ENCODE results near the gene MRPS34.

The MRPS34 gene

GRCh38 chr16:1770328-1771187 lies 2.4 kb downstream of the MRPS34 start:
- intact Hi-C loops (cut with DNase I; ENCODE audit: low total_unique reads), result no loop called here
- DNase-seq, result peak; percentile 61 to 90

DNA sequence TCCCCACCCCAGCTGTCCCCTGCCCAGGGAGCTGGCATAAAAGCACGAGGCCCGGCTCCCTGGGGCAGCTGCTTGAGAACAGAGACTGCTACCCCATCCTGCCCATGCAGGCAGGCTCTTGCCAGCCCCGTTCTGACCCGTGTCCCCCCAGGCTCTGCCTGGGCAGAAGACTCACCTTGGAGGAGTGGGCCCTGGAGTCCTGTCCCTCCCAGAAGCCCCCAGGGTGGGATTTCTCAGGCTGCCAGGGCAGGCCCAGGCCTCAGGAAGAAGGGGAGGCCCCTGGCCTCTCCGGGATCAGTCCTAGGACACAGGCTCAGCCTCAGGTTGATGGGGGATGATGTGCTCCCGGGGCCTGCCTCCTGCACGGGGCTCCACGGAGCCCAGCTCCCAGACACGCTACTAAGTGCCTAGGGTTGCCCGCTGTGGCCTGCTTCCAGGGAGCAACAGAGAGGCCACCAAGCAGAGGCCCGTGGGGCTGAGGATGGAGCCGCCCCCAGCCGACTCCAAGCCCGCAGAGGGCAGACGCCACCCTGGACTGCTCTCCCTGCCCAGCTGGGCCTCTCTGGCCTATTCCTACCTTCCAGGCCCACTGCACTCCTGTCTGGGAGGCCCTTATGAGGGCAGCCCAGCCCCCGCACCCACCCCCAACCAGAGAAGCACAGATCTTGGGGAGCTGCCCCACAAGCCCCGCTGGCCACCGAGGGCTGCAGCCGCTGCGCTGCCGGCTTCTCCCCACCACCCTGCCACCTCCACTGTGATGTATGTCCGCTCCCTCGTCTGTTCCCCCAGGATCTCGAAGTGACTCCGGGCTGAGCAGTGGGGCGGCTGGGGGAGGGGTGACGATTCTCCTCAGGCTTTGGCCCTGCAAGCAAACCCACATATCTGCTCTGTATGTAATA lies 3.3 kb downstream of the MRPS34 start:
- intact Hi-C loops (cut with DNase I; ENCODE audit: low total_unique reads), result no loop called here
- Histone ChIP-seq H3K27me3 (no peaks in the 10 kb centered on the region), H3K9me3 (no peaks in the 10 kb centered on the region), H3K4me1 (peaks cover 0 to 50% (median 30%) of the 10 kb centered on the region in 4 donors), H3K27ac (peak overlapping the region; percentile 85 to 95), H3K4me3 (peak overlapping the region; percentile 87 to 99), H3K36me3 (peaks cover 35 to 51% (median 44%) of the 10 kb centered on the region in 3 donors)
- TF ChIP-seq, protein P1, sequence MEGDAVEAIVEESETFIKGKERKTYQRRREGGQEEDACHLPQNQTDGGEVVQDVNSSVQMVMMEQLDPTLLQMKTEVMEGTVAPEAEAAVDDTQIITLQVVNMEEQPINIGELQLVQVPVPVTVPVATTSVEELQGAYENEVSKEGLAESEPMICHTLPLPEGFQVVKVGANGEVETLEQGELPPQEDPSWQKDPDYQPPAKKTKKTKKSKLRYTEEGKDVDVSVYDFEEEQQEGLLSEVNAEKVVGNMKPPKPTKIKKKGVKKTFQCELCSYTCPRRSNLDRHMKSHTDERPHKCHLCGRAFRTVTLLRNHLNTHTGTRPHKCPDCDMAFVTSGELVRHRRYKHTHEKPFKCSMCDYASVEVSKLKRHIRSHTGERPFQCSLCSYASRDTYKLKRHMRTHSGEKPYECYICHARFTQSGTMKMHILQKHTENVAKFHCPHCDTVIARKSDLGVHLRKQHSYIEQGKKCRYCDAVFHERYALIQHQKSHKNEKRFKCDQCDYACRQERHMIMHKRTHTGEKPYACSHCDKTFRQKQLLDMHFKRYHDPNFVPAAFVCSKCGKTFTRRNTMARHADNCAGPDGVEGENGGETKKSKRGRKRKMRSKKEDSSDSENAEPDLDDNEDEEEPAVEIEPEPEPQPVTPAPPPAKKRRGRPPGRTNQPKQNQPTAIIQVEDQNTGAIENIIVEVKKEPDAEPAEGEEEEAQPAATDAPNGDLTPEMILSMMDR (IDR thresholded peaks at IDR 0.05), result no peak
- DNase-seq, result no peak

More at GRCh38 chr16:1770328-1771187, 2.4 kb downstream of the MRPS34 start:
- no peaks in the 10 kb centered on the region for H3K9me3 ChIP-seq
- peak overlapping the region; percentile 85 to 95 for H3K27ac ChIP-seq
- peaks cover 26 to 50% (median 40%) of the 10 kb centered on the region in 3 donors for H3K36me3 ChIP-seq
- TF ChIP-seq, protein P1 (IDR thresholded peaks at IDR 0.05), result no peak
- H3K27me3 ChIP-seq, result no peaks in the 10 kb centered on the region
- H3K4me3 ChIP-seq, result peak overlapping the region; percentile 87 to 99
- peaks cover 0 to 59% (median 35%) of the 10 kb centered on the region in 4 donors for H3K4me1 ChIP-seq

GRCh38 chr16:1768767-1769401 lies 4.0 kb downstream of the MRPS34 start:
- H3K9me3 ChIP-seq, result no peaks in the 10 kb centered on the region
- TF ChIP-seq, protein P1 (IDR thresholded peaks at IDR 0.05), result no peak
- no peaks in the 10 kb centered on the region for H3K27me3 ChIP-seq
- H3K4me3 ChIP-seq, result no peak overlapping the region
- peaks cover 0 to 42% (median 23%) of the 10 kb centered on the region in 4 donors for H3K4me1 ChIP-seq
- no peak for DNase-seq
- intact Hi-C loops (cut with DNase I; ENCODE audit: low total_unique reads), result no loop called here
- peaks cover 40 to 59% (median 51%) of the 10 kb centered on the region in 3 donors for H3K36me3 ChIP-seq
- H3K27ac ChIP-seq, result peak overlapping the region in 1 of 2 donors; percentile 85

GRCh38 chr16:1768061-1768766 lies 4.7 kb downstream of the MRPS34 start:
- Histone ChIP-seq H3K4me3 (no peak overlapping the region), H3K4me1 (peaks cover 0 to 40% (median 19%) of the 10 kb centered on the region in 4 donors), H3K27me3 (no peaks in the 10 kb centered on the region), H3K27ac (no peak overlapping the region), H3K36me3 (peaks cover 45 to 65% (median 58%) of the 10 kb centered on the region in 3 donors), H3K9me3 (no peaks in the 10 kb centered on the region)
- TF ChIP-seq, protein P1 (IDR thresholded peaks at IDR 0.05), result no peak
- DNase-seq, result no peak
- intact Hi-C loops (cut with DNase I; ENCODE audit: low total_unique reads), result no loop called here
